Suppressor macrophage treated with lipopolysaccharide for 4 hours (primary cell): ENCODE data around the gene ZNF324B.
A peak's percentile ranks its signal among the peaks of the same experiment; 100 is the strongest.
"Not testable (repeated sequence)": the region's sequence is repeated elsewhere in the genome, so short reads cannot be mapped to it uniquely, and the experiment has no call there.

Source experiments
- DNase-seq: peaks from one replicate; pipeline ENCODE4 v3.0.0-alpha.2; 2020

The ZNF324B gene

DNA sequence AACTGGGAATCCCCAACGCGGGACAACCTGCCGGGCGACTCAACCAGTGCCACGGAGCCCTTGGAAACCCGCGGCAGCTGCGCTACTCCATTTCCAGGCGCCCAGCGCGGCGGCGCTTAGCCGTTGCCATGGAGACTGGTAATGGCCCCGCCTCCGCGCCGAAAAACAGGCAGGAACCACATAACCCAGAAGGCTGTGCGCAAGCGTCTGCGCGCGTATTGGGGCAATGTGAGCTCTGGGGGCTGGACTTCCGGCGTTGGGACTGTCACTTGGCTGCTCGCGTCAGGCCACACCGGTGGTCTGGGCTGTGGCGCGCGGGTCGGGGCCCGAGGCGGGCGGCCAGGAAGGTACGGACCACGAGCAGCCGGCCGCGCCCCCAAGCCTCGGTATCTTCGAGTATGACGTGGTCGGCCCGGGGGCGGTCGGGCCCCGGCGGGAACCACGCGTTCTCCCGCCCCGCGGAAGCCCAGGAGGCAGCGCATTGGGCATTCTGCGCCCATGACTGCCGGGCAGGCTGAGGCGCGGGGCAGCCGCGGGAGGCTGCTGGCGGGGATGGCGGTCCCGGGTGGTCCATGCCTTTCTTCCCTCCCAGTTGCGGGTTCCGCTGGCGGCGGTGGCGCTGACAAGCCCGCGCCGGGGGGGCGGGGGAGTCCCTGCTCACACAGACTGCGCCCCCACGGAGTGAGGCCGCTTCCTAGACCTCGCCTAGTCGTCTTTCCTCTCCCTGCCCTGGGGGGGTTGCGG lies at the start of gene ZNF324B:
TSS of gene ZNF324B (plus strand) at position 265 of the 744 bp plus-strand sequence. CDS start 2,080 bp downstream, outside the sequence.
- DNase-seq = peak; percentile 97

GRCh38 chr19:58401840-58402421 lies 49.5 kb upstream of the ZNF324B start:
- DNase-seq = no peak

DNA sequence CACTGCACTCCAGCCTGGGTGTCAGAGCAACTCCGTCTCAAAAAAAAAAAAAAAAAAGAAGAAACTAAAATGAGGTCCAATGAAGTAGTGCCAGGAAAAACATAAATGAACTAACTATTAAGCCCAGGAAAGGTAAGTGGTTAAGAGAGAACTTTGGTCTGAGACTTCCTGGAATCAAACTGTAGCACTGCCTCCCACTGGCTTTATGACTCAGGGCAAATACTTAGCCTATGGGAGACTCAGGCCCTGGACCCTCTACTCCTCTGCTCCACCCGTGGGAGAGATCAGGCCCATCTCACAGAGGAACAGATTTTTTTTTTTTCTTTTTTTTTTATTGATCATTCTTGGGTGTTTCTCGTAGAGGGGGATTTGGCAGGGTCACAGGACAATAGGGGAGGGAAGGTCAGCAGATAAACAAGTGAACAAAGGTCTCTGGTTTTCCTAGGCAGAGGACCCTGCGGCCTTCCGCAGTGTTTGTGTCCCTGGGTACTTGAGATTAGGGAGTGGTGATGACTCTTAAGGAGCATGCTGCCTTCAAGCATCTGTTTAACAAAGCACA lies 47.4 kb upstream of the ZNF324B start:
- DNase-seq = not testable (repeated sequence)

DNA sequence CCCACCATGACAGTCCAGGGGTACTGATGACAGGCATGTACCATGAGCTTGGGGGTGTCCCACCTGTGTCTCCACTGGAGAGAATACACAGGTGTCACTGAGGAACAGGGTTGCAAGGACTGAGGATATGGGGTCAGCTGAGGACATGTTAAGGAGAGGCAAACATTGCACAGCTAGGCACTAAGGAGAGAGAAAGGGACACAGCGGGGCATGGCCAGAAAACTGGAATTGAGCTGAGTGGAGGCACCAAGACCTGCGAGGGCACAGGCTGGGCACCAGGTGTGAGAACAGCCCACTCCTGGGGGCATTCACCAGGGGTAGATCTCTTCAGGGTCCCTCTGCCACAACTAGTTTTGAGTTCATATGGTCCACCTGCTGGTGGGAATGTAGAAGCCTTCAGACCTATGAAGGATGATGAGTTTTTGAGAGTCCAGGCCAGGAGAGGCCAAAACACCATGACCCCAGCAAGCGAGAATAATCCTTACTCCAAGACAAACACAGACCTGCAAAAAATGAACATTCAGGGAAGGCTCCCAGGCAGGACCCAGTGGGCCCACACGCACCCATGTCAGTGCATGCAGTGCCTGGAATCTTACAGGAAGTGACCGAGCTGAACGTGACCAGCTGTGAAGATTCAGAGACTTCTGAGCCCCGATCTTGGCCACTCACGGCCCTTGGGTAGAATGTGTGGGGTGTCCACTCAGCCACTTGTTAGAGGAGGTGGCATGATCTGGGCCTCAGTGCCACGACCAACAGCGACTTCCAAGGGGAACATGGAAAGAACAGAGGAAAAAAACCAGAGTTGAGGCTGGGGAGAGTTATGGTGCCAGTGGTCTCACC lies 44.4 kb upstream of the ZNF324B start:
- no peak for DNase-seq

DNA sequence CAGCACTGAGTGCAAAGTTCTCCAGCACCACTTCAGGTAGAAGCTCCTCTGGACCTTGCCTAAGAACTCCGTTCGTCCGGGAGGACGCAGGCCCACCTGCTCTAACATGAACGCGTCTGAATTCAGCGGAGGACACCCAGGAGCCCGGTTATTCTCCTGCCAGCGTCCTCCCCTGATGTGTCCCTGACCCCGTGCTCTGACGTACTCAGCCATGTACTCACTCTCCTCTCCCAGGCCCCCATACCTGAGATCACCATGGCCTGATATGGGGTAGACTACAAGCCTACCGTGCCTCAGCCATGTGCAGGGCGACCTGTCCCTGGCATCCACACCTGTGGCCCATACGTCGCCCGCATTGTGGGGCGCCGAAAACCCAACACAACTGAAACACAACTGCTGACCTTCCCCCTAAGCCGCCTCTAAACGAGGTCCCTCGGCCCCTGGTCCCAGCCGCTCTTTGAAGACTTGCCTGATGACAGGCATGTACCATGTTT lies 43.7 kb upstream of the ZNF324B start:
- DNase-seq = no peak

DNA sequence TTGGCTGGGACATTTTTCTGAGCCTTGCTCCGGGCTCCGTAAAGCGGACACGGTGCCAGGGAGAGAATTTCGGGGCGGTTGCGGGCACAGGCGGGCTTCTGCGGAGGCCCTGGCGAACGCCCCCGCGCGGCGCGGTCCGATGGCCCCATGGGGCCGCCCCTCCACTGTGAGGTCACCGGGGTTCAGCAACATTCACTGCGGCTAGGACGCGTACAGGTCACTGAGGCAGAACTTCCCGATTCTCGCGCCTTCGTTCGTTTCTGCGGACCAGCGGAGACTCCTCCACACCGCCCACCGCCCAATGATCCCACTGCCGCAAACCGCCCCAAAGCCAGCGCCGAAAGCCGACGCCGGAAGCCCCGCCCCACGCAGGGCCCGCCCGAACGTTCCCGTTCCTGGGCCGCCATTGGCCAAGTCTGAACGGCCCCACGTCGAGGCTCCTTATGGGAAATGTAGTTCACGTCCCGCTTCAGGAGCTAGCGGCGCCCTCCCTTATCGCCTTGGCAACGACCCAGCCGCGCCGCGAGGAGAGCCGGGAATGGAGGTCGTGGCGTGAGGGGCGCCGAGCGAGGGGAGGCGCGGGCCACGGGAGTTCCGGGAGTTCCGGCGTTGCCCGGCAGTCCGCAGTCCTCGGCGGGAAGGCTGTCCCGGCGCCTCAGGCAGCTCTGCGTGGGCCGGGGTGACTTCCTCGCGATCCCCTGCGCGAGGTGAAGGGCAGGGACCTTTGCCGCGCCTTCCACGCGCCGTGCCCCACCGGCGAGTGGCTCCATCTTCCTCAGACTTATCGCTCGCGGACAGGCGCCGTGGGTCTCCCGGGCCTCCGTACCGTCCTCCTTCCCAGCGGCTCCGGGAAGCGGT lies 43.0 kb upstream of the ZNF324B start, which contains the start of gene ZNF584:
TSS of gene ZNF584 (plus strand) at position 498 of the 858 bp plus-strand sequence. CDS start 499 bp downstream, outside the sequence.
- DNase-seq = peak; percentile 96

DNA sequence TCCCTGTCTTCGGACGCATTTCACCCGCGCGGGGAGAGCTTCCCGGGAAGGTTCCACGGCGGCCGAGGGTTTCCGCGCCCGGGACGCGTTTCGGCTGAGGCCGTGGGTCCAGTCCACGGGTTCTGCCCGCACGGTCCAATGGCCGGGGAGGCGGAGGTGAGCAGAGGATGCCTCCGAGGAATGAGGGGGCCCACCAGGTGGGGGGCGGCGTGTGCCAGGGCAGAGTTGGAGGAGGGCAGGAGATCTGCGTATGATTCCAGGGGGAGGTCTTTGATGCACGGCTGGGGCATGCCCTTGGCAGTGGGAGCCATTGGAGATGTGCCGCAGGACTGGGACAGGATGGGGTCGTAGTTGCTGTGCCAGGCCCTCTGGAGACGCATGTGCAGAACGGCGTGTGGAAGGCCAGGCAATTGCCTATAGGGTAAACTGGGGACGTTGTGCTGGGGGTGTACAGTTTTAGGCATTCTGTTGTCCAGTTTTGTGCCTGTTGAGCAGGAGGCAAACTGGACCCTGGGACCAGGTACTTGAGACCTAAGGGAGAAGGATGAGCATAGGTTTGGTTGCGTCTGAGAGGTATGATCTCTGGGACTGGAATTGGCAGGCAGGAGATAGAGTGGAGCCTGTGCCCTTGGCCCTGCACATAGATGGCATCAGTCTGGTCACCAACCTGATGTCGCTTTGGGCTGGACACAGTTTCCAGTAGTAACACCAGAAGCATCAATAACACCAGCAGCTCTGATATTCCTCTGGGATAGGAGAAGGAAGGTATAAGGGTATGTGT lies 42.2 kb upstream of the ZNF324B start:
- no peak for DNase-seq

DNA sequence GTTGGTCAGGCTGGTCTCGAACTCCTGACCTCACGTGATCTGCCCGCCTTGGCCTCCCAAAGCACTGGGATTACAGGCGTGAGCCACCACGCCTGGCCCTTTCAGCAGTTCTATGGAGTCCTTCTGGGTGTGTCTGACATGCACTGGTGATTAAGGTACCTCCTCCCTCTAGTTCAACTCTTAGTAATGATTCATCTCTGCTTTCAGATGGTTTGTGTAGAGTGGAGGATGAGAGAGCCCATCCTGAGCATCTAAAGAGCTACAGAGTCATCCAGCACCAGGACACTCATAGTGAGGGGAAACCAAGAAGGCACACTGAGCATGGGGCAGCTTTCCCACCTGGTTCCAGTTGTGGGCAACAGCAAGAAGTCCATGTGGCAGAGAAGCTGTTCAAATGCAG lies 34.8 kb upstream of the ZNF324B start:
- DNase-seq = no peak

GRCh38 chr19:58417071-58417470 lies 34.4 kb upstream of the ZNF324B start:
- no peak for DNase-seq

GRCh38 chr19:58428617-58429016 lies 22.8 kb upstream of the ZNF324B start:
- no peak for DNase-seq

- DNase-seq = no peak
These were observed 21.7 kb upstream of the ZNF324B start for GRCh38 chr19:58429745-58430144.

DNA sequence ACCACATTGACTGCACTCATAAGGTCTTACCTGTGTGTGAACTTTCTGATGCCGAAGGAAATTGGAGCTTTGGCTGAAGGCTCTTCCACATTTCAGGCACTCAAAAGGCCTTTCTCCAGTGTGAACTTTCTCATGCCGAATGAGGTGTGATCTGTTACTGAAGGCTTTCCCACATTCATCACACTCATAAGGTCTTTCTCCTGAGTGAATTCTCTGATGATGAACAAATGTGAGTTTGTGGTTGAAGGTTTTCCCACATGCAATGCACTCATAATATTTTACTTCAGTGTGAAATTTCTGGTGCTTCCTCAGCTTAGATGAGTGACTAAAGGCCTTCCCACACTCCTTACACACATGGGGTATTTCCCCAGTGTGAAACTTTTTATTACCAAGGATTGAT lies 17.2 kb upstream of the ZNF324B start:
- DNase-seq = no peak

- DNase-seq = peak; percentile 98
These were observed 11.6 kb upstream of the ZNF324B start, which contains the start of gene ZNF132 for GRCh38 chr19:58439576-58440554. Gene ZNF132, minus strand, starts transcription at chr19:58440153. Its CDS starts 332 bp downstream, at chr19:58439821.

GRCh38 chr19:58440556-58440955 lies 10.9 kb upstream of the ZNF324B start:
- no peak for DNase-seq

DNA sequence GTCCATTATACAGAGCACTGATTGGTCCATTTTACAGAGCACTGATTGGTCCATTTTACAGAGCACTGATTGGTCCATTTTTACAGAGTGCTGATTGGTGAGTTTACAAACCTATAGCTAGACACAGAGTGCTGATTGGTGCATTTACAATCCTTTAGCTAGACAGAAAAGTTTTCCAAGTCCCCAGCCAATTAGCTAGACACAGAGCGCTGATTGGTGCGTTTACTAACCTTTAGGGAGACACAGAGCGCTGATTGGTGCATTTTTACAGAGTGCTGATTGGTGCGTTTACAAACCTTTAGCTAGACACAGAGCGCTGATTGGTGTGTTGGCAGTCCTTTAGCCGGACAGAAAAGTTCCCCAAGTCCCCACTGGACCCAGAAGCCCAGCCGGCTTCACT lies 8.4 kb upstream of the ZNF324B start:
- DNase-seq = not testable (repeated sequence)

GRCh38 chr19:58448860-58449259 lies 2.6 kb upstream of the ZNF324B start:
- DNase-seq = not testable (repeated sequence)

- not testable (repeated sequence) for DNase-seq
These were observed 1.4 kb upstream of the ZNF324B start for GRCh38 chr19:58449980-58450379.

- no peak for DNase-seq
These were observed 515 bp upstream of the ZNF324B start for GRCh38 chr19:58450856-58451357.

DNA sequence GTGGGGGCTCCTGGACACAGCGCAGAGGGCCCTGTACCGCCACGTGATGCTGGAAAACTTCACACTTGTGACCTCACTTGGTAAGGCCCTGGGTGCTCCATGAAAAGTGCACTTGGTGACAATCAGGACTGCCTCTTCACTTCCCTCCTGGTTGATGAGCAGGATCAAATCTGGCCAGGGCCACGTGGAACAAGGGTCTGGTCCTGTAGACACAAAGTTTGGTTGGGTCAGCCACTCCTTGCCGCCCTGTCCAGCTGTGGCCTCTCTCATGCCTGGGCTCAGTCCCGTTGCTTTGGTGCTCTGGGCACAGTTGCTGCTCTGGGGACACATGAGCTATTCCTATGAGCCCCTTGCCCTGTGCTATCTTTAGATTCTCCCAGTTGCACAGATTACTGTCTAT lies 2.3 kb downstream of the ZNF324B start:
- DNase-seq = no peak

DNA sequence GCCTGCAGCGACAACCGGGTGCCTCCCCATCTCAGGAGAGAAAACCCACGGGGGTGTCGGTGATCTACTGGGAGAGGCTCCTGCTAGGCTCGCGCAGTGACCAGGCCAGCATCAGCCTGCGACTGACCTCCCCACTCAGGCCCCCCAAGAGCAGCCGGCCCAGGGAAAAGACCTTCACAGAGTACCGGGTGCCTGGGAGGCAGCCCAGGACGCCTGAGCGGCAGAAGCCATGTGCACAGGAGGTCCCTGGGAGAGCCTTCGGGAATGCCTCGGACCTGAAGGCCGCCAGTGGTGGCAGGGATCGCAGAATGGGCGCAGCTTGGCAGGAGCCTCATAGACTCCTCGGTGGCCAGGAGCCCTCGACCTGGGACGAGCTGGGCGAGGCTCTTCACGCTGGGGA lies 3.9 kb downstream of the ZNF324B start:
- DNase-seq = no peak
